Cardiac septum (tissue), 1 donor: ENCODE data around the gene SCTR. TPM values are rescaled to one million over a fixed set of nuclear protein-coding genes. Genes with fewer than 3 reads are reported as not detected.

Source experiments
- DNase-seq: peaks from one replicate; pipeline ENCODE4 v3.0.0-alpha.2; 2020; ENCODE audit warnings: low spot score
- intact Hi-C: fragments of 100-400 bp; cut with DNase I; formaldehyde crosslinking; loops from one replicate; pipeline ENCODE4 v1.14.0; 2022
- total RNA-seq: library from RNA; stranded (reverse); fragmentation: NEBNext Ultra II Directional; extraction: Animal tissue kit (Norgen Biotek cat#: 25700); gene quantifications from one replicate; pipeline ENCODE4 v1.2.1, GENCODE V29; 2021
- donor health status: DM: no; HTN: no; CAD: no.

SCTR gene
- total RNA-seq, 1 donor from 2014 or later, result 0.59 TPM

DNA sequence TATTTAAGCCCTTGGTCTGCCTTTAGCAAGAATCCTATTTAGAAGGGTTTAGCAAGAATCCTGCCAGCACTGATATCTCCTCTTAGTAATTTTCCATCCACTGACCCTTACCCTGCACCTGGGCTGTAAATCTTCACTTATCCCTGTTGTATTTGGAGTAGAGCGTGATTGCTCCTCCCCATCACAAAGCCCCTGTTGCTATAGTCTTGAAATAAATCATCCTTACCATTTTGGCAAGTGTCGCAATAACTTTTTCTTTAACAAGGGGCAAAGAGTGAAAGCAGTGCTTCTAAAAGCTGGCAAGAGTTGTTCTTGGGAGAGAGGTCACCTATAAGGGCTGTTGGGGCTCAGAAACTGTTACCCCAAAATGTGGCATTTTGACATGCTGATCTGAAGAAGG, 3.7 kb upstream of the SCTR start:
- intact Hi-C loops, result no loop called here
- DNase-seq, result no peak

DNA sequence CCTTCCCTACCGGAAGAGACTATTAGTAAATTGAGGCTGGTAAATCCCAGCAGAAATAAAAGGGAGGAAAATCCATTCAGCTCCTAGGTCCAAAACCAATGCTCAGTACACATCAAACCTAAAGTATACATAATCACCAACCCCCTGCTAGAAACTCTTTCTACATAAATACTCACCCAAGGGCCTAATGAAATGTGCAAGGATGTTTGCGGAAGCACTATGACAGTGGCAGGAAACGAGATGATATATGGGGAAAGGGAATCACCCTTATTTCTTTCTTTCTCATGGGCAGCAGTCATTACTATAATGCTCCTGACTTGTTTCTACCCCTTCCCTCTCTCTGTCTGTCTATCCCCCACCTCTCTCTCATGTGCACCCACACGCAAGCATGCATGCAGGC, 1.3 kb upstream of the SCTR start:
- intact Hi-C loops, result no loop called here
- no peak for DNase-seq

DNA sequence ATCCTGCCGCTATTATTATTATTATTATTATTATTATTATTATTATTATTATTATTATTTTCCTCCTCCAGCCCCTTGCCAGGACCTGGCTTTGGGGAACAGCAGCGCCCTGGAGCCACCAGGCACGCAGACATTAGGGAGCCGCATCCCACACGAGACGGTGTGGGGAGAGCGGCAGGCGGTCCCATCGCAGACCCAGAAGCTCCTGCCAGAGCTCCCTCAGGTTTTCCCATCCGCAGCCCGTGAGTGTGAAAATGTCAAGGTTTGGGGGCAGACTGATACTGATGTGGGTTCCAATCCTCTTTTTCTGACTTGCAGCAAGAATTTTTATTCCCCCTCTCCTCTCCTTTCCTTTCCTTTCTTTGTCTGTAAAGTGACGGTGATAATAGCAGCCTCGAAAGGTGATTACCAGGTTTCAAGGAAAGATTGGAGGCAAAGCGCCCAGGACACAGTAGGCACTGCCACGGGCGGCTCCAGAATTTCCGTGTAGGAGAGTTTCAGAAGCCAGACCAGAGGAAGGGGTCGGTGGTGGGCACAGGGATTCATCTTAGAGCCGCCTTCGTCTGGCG, 816 bp downstream of the SCTR start:
- intact Hi-C loops, result no loop called here
- DNase-seq, result no peak

DNA sequence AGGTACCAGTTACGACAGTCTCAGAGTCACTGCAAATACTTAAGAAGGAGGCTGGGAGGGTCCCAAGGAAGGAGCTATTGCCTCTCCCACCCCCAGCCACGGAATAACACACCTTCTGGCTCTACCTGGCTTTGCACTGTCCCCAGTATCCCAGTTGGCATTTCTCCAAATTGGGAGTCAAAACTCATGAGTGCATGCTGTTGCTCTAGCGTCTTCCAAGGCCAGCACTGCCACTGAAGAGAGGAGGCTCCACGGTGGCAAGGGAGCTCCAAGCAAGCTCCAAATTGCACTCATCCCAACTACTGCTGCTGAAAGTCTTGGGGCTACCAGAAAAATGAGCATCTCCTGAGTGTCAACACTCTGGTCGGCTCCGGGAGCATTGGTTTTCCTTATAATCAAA, 1.6 kb downstream of the SCTR start:
- DNase-seq, result no peak
- intact Hi-C loops, result no loop called here

DNA sequence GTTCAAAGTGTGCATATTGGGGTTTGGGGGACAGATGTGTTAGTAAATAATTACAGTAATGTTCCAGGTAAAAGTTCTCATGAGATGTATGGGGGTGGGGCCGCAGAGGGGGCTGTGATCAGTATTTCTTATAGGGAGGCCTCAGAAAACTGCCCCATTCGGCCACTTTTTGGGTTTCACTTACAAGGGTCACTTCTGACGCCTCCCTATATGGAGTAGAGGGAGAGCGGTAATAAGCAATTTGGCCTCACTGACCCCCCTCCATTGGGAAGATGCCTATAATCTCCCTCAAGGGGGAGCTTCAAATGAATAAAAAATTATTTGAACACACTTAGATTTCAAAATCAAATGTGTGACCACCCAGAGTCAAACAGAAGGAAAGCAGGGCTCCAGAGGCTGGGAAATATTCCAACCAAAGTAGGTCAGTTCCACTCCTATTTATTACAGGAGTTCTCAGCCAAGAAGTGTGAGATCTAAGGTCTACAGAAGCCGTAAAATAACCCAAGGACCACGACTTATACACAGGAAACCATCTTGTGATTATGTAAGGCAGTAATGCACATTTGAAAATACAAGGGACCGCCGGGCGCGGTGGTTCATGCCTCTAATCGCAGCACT, 2.7 kb downstream of the SCTR start:
- intact Hi-C loops, result no loop called here
- DNase-seq, result no peak

DNA sequence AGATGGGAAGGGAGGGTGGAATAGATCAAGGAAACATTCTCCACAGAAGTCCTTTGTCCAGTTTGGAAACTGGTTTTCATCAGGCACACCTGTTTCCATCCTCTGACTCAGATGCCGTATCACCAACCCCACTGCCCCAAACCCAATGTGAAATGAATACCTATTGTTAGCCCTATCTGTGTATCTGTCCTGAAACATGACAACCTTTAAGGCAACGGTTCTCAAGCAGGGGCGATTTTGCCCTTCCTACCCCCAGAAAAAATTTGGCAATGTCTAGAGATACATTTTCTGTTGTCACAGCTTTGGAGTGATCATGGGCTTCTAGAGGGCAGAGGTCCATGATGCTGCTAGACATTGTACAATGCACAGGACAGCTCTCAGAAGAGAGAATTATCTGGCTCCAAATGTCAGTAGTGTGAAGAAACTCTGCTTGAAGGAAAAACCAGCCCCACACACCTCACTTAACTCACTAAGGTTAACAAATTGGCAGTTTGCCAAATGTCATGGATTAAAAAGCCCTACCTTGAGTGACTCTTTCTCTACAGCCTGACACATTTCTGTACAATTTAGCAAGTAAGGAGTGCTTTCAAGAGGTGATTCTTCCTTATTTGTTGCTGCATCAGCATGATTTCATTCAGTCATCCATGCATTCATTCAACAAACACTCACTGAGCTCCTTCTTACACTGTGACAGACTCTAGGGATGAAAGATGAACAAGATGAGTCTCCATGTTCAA, 3.4 kb downstream of the SCTR start:
- no peak for DNase-seq
- intact Hi-C loops, result no loop called here

DNA sequence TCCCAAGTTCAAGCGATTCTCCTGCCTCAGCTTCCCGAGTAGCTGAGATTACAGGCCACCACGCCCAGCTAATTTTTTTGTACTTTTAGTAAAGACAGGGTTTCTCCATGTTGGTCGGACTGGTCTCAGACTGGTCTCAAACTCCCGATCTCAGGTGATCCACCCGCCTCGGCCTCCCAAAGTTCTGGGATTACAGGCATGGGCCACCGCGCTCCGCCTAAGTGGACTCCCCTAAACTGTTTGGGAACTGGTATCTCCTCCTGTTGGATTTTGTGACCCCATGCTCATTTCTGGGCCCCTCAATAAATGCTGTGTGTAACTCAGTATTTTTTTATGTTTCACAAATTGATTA, 5.2 kb downstream of the SCTR start:
- no peak for DNase-seq
- intact Hi-C loops, result loop anchor here (10.0 kb wide), 1 partner anchor 136 kb away; no protein-coding TSS in a partner anchor

DNA sequence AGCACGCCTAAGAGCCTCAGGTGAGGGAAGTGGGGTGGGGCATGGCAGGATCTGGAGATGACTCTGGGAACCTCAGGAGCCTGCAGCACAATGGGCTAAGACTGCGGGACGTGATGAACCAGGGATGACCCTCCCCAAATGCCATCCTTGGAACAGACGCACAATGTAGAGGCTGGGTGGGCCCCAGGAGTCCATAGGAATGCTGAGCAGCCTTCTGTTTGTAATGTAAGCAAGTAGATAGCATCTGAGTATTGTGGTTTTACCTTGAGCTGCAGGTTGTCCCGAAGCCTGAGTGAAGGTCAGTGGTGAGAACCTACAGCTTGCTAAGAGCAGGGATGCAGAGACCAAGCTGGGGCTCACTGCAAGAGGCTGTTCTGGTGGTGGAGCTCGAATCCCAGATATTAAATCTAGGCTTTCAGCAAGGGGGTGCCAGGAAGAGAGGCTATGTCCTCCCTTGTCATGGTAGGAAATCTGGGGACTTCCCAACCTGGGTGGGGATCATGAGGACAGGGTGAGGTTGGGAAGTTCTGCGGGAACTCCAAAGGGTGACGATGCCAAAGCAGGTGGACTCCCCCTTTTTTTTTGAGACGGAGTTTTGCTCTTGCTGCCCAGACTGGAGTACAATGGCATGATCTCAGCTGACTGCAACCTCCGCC, 5.8 kb downstream of the SCTR start:
- intact Hi-C loops, result loop anchor here (10.0 kb wide), 1 partner anchor 136 kb away; no protein-coding TSS in a partner anchor
- DNase-seq, result no peak

DNA sequence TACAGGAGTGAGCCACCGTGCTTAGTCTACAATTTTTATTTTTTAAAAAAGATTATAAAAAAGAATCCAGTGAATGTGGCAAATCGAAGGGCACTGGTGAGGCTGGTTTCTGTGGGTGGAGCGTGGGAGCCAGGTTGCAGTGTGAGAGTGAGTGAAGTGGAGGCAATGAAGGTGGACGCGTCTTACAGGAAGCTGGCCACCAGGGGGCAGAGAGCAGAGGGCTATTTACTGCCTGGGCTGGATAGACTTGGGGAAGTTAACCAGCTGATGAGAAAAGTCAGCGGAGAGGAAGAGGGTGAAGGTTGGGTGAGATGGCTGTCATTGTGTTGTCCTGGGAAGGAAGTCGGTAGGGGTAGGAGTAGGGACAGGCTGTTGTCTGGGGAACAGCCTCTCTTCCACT, 6.8 kb downstream of the SCTR start:
- DNase-seq, result no peak
- intact Hi-C loops, result loop anchor here (10.0 kb wide), 1 partner anchor 137 kb away; no protein-coding TSS in a partner anchor

DNA sequence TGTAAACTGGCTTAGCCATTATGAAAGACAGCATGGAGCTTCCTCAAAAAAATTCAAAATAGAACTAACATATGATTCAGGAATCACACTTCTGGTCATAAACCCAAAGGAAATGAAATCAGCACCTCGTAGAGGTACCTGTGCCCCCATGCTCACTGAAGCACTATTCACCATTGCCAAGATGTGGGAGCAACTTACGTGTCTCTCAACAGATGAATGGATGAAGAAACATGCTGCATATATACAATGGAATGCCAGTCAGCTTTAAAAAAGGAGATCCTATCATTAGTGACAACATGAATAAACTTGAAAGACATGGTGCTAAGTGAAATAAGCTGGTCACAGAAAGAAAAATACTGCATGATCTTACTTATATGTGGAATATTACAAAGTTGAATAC, 8.2 kb downstream of the SCTR start:
- intact Hi-C loops, result loop anchor here (10.0 kb wide), 1 partner anchor 139 kb away; no protein-coding TSS in a partner anchor

DNA sequence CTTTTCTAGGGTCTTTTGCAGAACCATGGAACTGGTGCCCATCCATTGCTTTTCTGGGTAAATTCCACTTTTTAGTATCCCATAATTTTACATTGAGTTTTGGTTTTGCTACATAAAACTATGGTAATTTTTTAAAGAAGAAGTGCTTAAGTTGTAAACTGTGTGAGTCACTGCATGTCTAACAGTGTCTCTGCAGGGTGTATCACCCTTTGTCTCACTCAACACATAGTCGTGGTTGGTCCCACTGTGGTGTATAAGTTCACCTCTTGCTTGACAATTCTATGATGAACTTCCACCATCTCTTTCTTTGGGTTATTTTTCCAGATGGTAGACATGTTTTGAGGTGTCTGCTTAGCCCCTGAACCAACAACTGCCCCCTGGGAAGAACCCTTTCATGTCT, 10.5 kb downstream of the SCTR start:
- intact Hi-C loops, result loop anchor here (10.0 kb wide), 1 partner anchor 141 kb away; no protein-coding TSS in a partner anchor
- DNase-seq, result no peak

More for the DNA sequence above, 8.2 kb downstream of the SCTR start:
- no peak for DNase-seq

DNA sequence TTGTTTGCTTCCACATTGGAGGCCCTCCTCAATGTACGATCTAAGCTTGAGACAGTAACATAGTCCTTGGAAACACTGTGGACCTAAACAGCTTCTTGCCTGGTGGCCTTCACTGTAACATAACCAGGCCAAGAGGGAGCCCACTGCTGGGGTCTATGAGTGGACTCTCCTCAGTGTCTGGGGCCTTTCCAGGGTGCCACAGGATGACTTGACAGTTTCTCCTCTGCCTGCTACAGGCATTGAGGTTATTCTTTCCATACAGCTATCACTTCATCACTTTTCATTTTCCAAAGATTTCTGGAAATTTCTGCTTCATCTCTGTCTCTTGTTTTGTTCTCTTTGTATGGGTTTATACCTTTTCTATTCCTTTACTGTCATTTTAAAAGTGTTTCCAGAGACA, 11.3 kb downstream of the SCTR start:
- DNase-seq, result no peak
- intact Hi-C loops, result loop anchor here (10.0 kb wide), 1 partner anchor 142 kb away; no protein-coding TSS in a partner anchor

DNA sequence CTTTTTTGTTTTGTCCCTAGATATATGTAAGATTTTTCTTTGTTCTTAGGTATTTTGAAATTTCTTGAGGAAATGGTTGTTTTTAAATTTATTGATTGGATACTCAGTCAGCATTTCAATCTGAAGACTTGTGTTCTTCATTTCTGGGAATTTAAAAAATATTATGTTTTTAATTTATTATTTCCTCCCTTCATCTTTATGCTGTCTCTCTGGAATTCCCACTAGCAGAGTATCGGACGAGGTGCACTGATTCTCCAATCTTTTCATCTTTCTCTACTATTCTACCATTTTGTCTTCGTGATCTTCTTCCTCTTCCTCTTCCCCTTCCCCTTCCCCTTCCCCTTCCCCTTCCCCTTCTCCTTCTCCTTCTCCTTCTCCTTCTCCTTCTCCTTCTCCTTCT, 12.3 kb downstream of the SCTR start:
- no peak for DNase-seq
- intact Hi-C loops, result loop anchor here (10.0 kb wide), 1 partner anchor 143 kb away; no protein-coding TSS in a partner anchor

DNA sequence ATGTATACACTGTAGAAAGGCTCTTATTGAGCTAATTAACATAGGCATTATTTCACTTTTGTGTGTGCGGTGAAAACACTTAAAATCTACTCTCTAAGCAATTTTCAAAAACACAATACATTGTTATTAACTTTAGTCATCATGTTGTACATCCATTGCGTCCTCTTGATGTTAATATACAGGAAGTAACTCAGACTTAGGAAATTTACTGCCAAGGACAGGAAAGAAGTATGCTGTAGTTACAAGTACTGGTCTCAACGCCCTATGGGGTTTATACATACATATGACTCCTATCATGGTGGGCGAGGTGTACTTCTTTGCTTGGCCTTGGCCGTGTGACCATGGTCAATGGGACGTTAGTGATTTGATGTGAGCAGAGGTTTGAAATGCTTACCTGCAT, 15.5 kb downstream of the SCTR start:
- no peak for DNase-seq
- intact Hi-C loops, result no loop called here

DNA sequence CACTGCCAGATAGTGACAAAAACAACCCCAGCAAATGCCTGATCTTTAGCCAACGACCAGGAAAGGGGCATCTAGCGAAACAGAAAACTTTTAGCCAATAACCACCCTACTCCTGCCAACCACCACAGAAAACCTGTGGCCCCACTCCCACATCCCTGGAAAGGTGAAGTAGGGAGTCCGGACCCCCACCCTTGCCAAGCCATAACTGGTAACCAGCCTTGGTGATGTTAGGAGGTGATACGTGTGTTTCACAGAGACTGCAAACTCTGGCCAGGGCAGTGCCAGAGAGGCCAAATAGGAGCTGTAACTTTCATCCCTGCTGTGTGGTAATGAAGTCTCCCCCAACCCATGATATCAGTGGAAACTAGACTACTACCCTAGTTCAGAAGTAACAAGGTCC, 27.6 kb downstream of the SCTR start:
- no peak for DNase-seq
- intact Hi-C loops, result no loop called here

DNA sequence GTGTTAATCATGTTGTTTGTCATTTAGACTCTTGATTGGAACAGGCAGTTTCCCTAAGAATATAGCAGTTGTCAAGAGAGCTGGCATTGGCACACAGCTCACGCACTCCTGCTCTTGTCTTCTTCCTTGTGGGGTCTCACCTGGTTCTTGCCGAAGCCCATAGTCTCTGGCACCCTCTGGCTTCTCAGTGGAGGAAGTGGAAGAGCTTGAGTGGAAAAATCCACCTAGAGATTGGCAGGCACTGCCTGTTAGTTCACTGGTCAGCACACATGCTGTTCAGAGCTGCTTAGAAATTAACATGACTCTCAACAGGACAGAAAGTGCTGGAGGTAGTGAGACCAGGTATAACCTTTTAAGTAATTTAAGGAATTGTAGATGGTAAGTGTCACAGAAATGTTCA, 28.3 kb downstream of the SCTR start:
- intact Hi-C loops, result no loop called here
- DNase-seq, result no peak

DNA sequence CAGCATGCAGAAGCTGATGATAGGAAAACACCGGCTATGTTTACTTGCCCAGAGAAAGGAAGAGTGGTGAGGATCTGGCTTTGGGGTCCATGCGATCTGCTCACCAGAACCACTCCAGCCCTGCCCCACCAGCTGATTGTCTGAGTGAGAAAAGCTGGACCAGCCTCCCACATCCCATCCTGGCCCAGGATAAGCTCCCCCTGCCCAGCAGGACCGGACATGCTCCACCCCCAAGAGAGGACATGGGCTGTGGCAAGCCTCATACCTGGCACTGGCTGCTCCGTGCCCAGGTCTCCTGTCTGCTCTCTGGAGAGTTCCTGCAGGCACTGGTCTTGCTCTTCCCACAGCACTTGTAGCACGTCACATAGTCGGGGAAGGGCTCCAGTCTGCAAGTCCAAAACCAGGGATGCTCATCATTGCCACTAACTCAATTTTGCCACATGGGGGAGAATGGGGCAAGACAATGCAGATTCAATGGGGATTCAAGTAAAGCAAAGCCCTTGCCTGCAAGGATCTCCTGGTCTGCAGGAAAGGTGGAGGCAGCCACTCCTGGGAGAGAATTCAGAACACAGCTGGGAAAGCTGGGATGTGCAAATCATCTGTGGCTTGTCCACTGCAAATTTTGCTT, 30.0 kb downstream of the SCTR start:
- DNase-seq, result no peak
- intact Hi-C loops, result no loop called here

DNA sequence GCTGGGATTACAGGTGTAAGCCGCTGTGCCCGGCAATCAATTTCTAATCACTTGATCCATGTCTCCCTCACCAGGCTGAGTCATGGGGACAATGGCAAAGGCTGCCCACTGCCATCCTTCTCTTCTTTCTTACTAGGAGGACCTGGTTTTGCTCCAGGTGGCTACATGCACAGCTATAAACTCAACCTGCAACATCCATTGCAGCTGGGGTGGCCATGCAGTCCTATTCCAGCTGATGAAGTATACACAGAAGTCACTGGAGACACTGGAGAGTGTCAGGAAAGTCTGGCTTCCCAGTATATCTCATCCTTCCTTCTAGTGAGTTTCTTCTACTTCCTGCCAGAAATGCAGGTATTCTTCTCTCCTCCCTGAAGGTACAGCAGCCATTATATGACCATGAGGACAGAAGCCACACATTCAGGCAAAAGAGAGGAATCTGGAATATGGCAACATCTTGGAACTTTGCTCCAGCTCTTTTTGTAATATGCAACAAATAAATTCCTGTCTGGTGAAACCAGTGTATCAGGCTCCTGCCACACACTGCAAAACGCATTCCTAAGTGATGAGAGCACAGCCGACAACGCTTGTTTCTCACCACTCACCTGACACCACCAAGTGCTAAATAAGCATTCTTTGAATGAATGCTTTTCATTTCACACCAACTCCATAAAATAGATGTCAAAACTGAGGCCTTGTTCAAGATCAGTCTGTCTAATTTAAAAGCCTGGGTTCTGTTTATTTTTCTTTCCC, 32.3 kb downstream of the SCTR start:
- DNase-seq, result no peak
- intact Hi-C loops, result no loop called here

DNA sequence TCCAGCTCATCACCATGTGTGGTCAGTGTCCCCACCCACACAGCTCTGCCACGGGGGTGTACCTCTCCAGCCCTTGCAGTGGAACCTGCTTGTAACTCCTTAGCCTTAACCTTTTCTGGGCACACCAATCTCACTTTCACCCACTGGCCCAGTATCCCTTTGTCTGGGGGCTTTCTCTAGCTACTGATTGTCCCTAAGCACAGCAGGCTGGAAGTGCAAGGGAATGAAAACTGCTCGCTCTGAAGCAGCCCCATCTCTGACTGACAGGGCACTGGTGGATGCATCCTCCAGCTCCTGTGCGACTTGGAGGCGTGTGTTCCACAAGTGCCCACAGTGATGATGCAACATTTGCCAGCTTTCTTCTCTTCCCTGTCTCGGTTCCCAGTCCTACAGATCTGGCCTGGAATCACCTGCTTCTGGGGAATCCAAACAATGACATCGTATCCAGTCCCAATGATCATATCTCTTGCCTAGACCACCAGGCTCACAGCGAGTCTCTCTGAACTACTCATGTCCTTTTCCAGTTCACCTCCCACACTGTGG, 33.6 kb downstream of the SCTR start:
- intact Hi-C loops, result no loop called here
- DNase-seq, result no peak
